Panc1 (cell line): ENCODE results near the gene INVS. TPM values are rescaled to one million over a fixed set of nuclear protein-coding genes. Genes with fewer than 3 reads are reported as not detected.
"Not testable (repeated sequence)": the region's sequence is repeated elsewhere in the genome, so short reads cannot be mapped to it uniquely, and the experiment has no call there.

ENCODE experiments used
- ATAC-seq: fragments of 200-7000 bp; cut with Tn5 transposase; 2 replicates; pipeline ENCODE4 v1.9.1; 2020; ENCODE audit warnings: mild to moderate bottlenecking, moderate library complexity
- BruUV-seq: library from RNA; stranded (reverse); fragments of 400-500 nt; replicated peaks from 2 replicates; lab custom pipeline; 2021; lab: Mats Ljungman, UMichigan
- CTCF ChIA-PET: fragments of 300-600 bp; sonication (Branson Sonifier 250); formaldehyde crosslinking; loops from one replicate; lab custom pipeline; 2022; ENCODE audit warnings: antibody characterized with exemption; lab: Charles Lee
- POLR2A ChIA-PET: fragments of 300-600 bp; sonication (Branson Sonifier 250); formaldehyde crosslinking; loops from one replicate; lab custom pipeline; 2022; ENCODE audit warnings: antibody characterized with exemption; lab: Charles Lee
- DNase-seq: peaks from one replicate; pipeline ENCODE4 v3.0.0-alpha.2; 2010; ENCODE audit warnings: low read depth, low spot score
- H3K27ac ChIP-seq: 2 replicates; pipeline ENCODE4 v1.5.1; 2011; ENCODE audit warnings: mild to moderate bottlenecking, low read length, inconsistent platforms
- H3K27me3 ChIP-seq: fragments of 200-500 bp; sonication (Bioruptor generic); 2 replicates; pipeline ENCODE4 v1.6.0; 2014; ENCODE audit warnings: low read length, inconsistent platforms; ENCODE audit not compliant: control insufficient read depth, insufficient read depth
- H3K36me3 ChIP-seq: fragments of 200-500 bp; sonication (Bioruptor generic); 2 replicates; pipeline ENCODE4 v1.5.1; 2014; ENCODE audit warnings: inconsistent platforms, mild to moderate bottlenecking, low read length, moderate library complexity; ENCODE audit not compliant: control insufficient read depth, insufficient read depth
- H3K4me1 ChIP-seq: 2 replicates; pipeline ENCODE4 v1.5.1; 2011; ENCODE audit warnings: inconsistent platforms, mild to moderate bottlenecking, low read length, moderate library complexity; ENCODE audit not compliant: control insufficient read depth, insufficient read depth
- H3K4me3 ChIP-seq, 2 experiments: 2 replicates each; pipeline ENCODE4 v1.5.1; 2011 to 2012; ENCODE audit warnings: low read depth in 2 of 2, low read length in 2 of 2, mild to moderate bottlenecking in 2 of 2, inconsistent platforms in 1 of 2, moderate library complexity in 1 of 2
- H3K9me3 ChIP-seq: fragments of 200-500 bp; sonication (Bioruptor generic); 2 replicates; pipeline ENCODE4 v1.5.1; 2014; ENCODE audit warnings: low read depth, mild to moderate bottlenecking, inconsistent platforms, low read length, moderate library complexity; ENCODE audit not compliant: control insufficient read depth, insufficient read depth
- CTCF ChIP-seq: fragments of 450-650 bp; IDR thresholded peaks from 2 replicates; pipeline ENCODE4 v1.5.1; 2017; ENCODE audit warnings: mild to moderate bottlenecking
- in situ Hi-C: cut with HindIII; loops from 2 replicates; pipeline ENCODE4 v1.10.0; 2016; ENCODE audit warnings: low sequenced_read_pairs, low pct_unique_long_range_greater_than_20kb
- intact Hi-C: fragments of 100-400 bp; cut with micrococcal nuclease; formaldehyde crosslinking; loops from one replicate; pipeline ENCODE4 v1.10.0; 2022; ENCODE audit not compliant: unreplicated experiment
- total RNA-seq: library from RNA; stranded (reverse); gene quantifications from one replicate; pipeline ENCODE4 v1.2.1, GENCODE V29; 2021; ENCODE audit not compliant: unreplicated experiment

Gene INVS
- total RNA-seq, 1 experiment from 2014 or later, result 8.2 TPM

GRCh38 chr9:100136799-100137198 lies 37.8 kb downstream of the INVS start:
- intact Hi-C loops, result loop anchor here (10.0 kb wide), 1 partner anchor 58 kb away; no protein-coding TSS in a partner anchor
- BruUV-seq, H3K9me3 ChIP-seq, H3K27me3 ChIP-seq, POLR2A ChIA-PET, CTCF ChIA-PET, H3K4me1 ChIP-seq, in situ Hi-C loops, DNase-seq, H3K4me3 ChIP-seq, H3K36me3 ChIP-seq, H3K27ac ChIP-seq, ATAC-seq: not testable (repeated sequence)
- peak; percentile 37; the same call in 1 of the 2 replicates for TF ChIP-seq CTCF

GRCh38 chr9:100140303-100140702 lies 41.3 kb downstream of the INVS start:
- DNase-seq, H3K9me3 ChIP-seq, H3K4me1 ChIP-seq, H3K27me3 ChIP-seq, POLR2A ChIA-PET, CTCF ChIA-PET, H3K36me3 ChIP-seq, H3K4me3 ChIP-seq, H3K27ac ChIP-seq, BruUV-seq, in situ Hi-C loops, intact Hi-C loops, ATAC-seq: not testable (repeated sequence)

- H3K4me3 ChIP-seq, in situ Hi-C loops, H3K4me1 ChIP-seq, BruUV-seq, H3K36me3 ChIP-seq, ATAC-seq, CTCF ChIA-PET, intact Hi-C loops, H3K27me3 ChIP-seq, POLR2A ChIA-PET, H3K9me3 ChIP-seq, H3K27ac ChIP-seq, DNase-seq: not testable (repeated sequence)
Measured at GRCh38 chr9:100141862-100142261, 42.8 kb downstream of the INVS start.

GRCh38 chr9:100145167-100145934 lies 46.3 kb downstream of the INVS start:
- H3K36me3 ChIP-seq, H3K4me1 ChIP-seq, DNase-seq, BruUV-seq, H3K9me3 ChIP-seq, ATAC-seq, POLR2A ChIA-PET, H3K27me3 ChIP-seq, in situ Hi-C loops, H3K4me3 ChIP-seq, CTCF ChIA-PET, intact Hi-C loops, H3K27ac ChIP-seq: not testable (repeated sequence)

GRCh38 chr9:100145976-100146375 lies 46.9 kb downstream of the INVS start:
- H3K36me3 ChIP-seq, DNase-seq, H3K27me3 ChIP-seq, BruUV-seq, H3K4me3 ChIP-seq, in situ Hi-C loops, CTCF ChIA-PET, ATAC-seq, intact Hi-C loops, H3K9me3 ChIP-seq, POLR2A ChIA-PET, H3K27ac ChIP-seq, H3K4me1 ChIP-seq: not testable (repeated sequence)
